ENCODE measurements around the gene ATXN1. TPM values are rescaled to one million over a fixed set of nuclear protein-coding genes. Genes with fewer than 3 reads are reported as not detected.

Gene ATXN1
- polyA plus RNA-seq, 1 donor (not counting 4 experiments of a cell fraction or from before 2014, with no cell fraction given) = 9.7 TPM

- no peak overlapping the region for H2AFZ ChIP-seq (ENCODE audit: control insufficient read depth, low read length)
- no peaks in the 10 kb centered on the region for H3K9me3 ChIP-seq (ENCODE audit: control insufficient read depth, low read depth, low read length)
- no peaks in the 10 kb centered on the region for H3K27me3 ChIP-seq (ENCODE audit: control insufficient read depth, extremely low read depth, insufficient read depth, low read length)
- H3K9me1 ChIP-seq (ENCODE audit: control insufficient read depth, extremely low read depth, insufficient read depth, low read length) = no peaks in the 10 kb centered on the region
- no peak overlapping the region for H3K27ac ChIP-seq (ENCODE audit: control insufficient read depth, insufficient read depth, low read length)
- dilution Hi-C loops (cut with MboI; ENCODE audit: extremely low pct_ligation_motif_present, low sequenced_read_pairs) = no loop called here
- H3K4me1 ChIP-seq (ENCODE audit: control insufficient read depth, extremely low read depth, insufficient read depth, low read length) = peaks cover 10% of the 10 kb centered on the region
- H3K9ac ChIP-seq (ENCODE audit: control insufficient read depth, extremely low read depth, insufficient read depth, low read length) = no peak overlapping the region
- no peaks in the 10 kb centered on the region for H3K36me3 ChIP-seq (ENCODE audit: control insufficient read depth in 2 of 2, extremely low read depth in 1 of 2, insufficient read depth in 2 of 2, low read length in 2 of 2)
- H4K20me1 ChIP-seq (ENCODE audit: control insufficient read depth, extremely low read depth, insufficient read depth, low read length) = no peaks in the 10 kb centered on the region
- TF ChIP-seq EZH2 (IDR thresholded peaks at IDR 0.05; ENCODE audit: low read length) (no peak), CTCF (optimal IDR thresholded peaks at IDR 0.05 in 1 of 3, IDR thresholded peaks at IDR 0.05 in 1 of 3, conservative IDR thresholded peaks at IDR 0.05 in 1 of 3; ENCODE audit: extremely low read depth in 1 of 3, insufficient read depth in 2 of 3, low read length in 3 of 3) (no peak)
- no peak overlapping the region for H3K4me2 ChIP-seq (ENCODE audit: control insufficient read depth, extremely low read depth, insufficient read depth, low read depth, low read length)
- FAIRE-seq (peak; percentile 29), DNase-seq (ENCODE audit: low read depth, low spot score) (no peak)
- H3K4me3 ChIP-seq (ENCODE audit: control insufficient read depth in 2 of 3, extremely low read depth in 1 of 3, insufficient read depth in 2 of 3, low read depth in 1 of 3, low read length in 3 of 3) = no peak overlapping the region
- no peaks in the 10 kb centered on the region for H3K79me2 ChIP-seq (ENCODE audit: control insufficient read depth, insufficient read depth, low read length)
Measured at GRCh38 chr6:16372029-16372776, 389.1 kb downstream of the ATXN1 start.

- no peak overlapping the region for H3K9ac ChIP-seq (ENCODE audit: control insufficient read depth, extremely low read depth, insufficient read depth, low read length)
- H3K27me3 ChIP-seq (ENCODE audit: control insufficient read depth, extremely low read depth, insufficient read depth, low read length) = no peaks in the 10 kb centered on the region
- no peak for TF ChIP-seq CTCF (optimal IDR thresholded peaks at IDR 0.05 in 1 of 3, IDR thresholded peaks at IDR 0.05 in 1 of 3, conservative IDR thresholded peaks at IDR 0.05 in 1 of 3; ENCODE audit: extremely low read depth in 1 of 3, insufficient read depth in 2 of 3, low read length in 3 of 3)
- TF ChIP-seq EZH2 (IDR thresholded peaks at IDR 0.05; ENCODE audit: low read length) = no peak
- DNase-seq (ENCODE audit: low read depth, low spot score) (no peak), FAIRE-seq (no peak)
- no peak overlapping the region for H3K4me2 ChIP-seq (ENCODE audit: control insufficient read depth, extremely low read depth, insufficient read depth, low read depth, low read length)
- no peak overlapping the region for H3K27ac ChIP-seq (ENCODE audit: control insufficient read depth, insufficient read depth, low read length)
- no peaks in the 10 kb centered on the region for H3K79me2 ChIP-seq (ENCODE audit: control insufficient read depth, insufficient read depth, low read length)
- no peaks in the 10 kb centered on the region for H3K36me3 ChIP-seq (ENCODE audit: control insufficient read depth in 2 of 2, extremely low read depth in 1 of 2, insufficient read depth in 2 of 2, low read length in 2 of 2)
- no peak overlapping the region for H2AFZ ChIP-seq (ENCODE audit: control insufficient read depth, low read length)
- peaks cover 15% of the 10 kb centered on the region for H3K4me1 ChIP-seq (ENCODE audit: control insufficient read depth, extremely low read depth, insufficient read depth, low read length)
- no peaks in the 10 kb centered on the region for H4K20me1 ChIP-seq (ENCODE audit: control insufficient read depth, extremely low read depth, insufficient read depth, low read length)
- dilution Hi-C loops (cut with MboI; ENCODE audit: extremely low pct_ligation_motif_present, low sequenced_read_pairs) = no loop called here
- no peaks in the 10 kb centered on the region for H3K9me1 ChIP-seq (ENCODE audit: control insufficient read depth, extremely low read depth, insufficient read depth, low read length)
- H3K4me3 ChIP-seq (ENCODE audit: control insufficient read depth in 2 of 3, extremely low read depth in 1 of 3, insufficient read depth in 2 of 3, low read depth in 1 of 3, low read length in 3 of 3) = no peak overlapping the region
- H3K9me3 ChIP-seq (ENCODE audit: control insufficient read depth, low read depth, low read length) = no peaks in the 10 kb centered on the region
Measured at GRCh38 chr6:16371401-16371800, 389.9 kb downstream of the ATXN1 start.

Data from keratinocyte (primary cell).